Measurements from ENCODE around the gene TMEM116.

DNA sequence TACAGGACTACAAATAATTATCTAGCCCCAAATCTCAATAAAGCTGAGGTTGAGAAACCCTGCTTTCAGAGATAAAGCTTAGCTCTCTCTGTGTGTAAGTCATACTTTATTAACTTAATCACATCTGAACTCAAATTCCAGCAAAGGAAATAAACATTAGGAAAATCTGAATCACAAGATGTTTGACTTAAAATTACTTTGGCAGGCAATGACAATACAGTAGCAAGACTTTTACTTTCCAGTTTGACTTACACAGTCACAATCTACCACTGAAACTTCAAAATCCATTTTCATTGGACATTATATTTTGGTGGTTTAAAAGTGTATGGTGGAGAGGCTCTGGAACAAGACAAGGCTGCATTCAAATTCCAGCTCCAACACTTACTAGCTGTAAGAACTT lies 11.4 kb downstream of the TMEM116 start:
- TF ChIP-seq, protein P1, sequence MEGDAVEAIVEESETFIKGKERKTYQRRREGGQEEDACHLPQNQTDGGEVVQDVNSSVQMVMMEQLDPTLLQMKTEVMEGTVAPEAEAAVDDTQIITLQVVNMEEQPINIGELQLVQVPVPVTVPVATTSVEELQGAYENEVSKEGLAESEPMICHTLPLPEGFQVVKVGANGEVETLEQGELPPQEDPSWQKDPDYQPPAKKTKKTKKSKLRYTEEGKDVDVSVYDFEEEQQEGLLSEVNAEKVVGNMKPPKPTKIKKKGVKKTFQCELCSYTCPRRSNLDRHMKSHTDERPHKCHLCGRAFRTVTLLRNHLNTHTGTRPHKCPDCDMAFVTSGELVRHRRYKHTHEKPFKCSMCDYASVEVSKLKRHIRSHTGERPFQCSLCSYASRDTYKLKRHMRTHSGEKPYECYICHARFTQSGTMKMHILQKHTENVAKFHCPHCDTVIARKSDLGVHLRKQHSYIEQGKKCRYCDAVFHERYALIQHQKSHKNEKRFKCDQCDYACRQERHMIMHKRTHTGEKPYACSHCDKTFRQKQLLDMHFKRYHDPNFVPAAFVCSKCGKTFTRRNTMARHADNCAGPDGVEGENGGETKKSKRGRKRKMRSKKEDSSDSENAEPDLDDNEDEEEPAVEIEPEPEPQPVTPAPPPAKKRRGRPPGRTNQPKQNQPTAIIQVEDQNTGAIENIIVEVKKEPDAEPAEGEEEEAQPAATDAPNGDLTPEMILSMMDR (conservative IDR thresholded peaks at IDR 0.05; ENCODE audit: low read length) = no peak
- TF ChIP-seq EZH2phosphoT487 (IDR thresholded peaks at IDR 0.05; ENCODE audit: borderline replicate concordance) = no peak
